HEK293 (cell line): Measurements from ENCODE around the gene GPX8.

Experiments
- CTCF ChIP-seq: fragments of 450-650 bp; formaldehyde crosslinking; IDR thresholded peaks from 2 replicates; pipeline ENCODE4 v1.5.1; 2016; ENCODE audit warnings: missing biosample characterization, missing genetic modification characterization
- HIC1 ChIP-seq: fragments of 450-650 bp; formaldehyde crosslinking; IDR thresholded peaks from 2 replicates; pipeline ENCODE4 v1.5.1; 2016; ENCODE audit warnings: missing biosample characterization, missing genetic modification characterization
- KLF10 ChIP-seq: fragments of 450-650 bp; IDR thresholded peaks from 2 replicates; pipeline ENCODE4 v1.5.1; 2018; ENCODE audit warnings: missing biosample characterization, mild to moderate bottlenecking, missing genetic modification characterization
- KLF8 ChIP-seq: fragments of 450-650 bp; formaldehyde crosslinking; IDR thresholded peaks from 2 replicates; pipeline ENCODE4 v1.5.1; 2016; ENCODE audit warnings: missing biosample characterization, missing genetic modification characterization
- KLF9 ChIP-seq: fragments of 450-650 bp; formaldehyde crosslinking; IDR thresholded peaks from 2 replicates; pipeline ENCODE4 v1.5.1; 2016; ENCODE audit warnings: missing biosample characterization, missing genetic modification characterization, low read depth
- PRDM10 ChIP-seq: fragments of 450-650 bp; formaldehyde crosslinking; IDR thresholded peaks from 2 replicates; pipeline ENCODE4 v1.5.1; 2016; ENCODE audit warnings: missing biosample characterization, missing genetic modification characterization
- SALL2 ChIP-seq: fragments of 450-650 bp; formaldehyde crosslinking; IDR thresholded peaks from 2 replicates; pipeline ENCODE4 v1.5.0; 2017; ENCODE audit warnings: missing biosample characterization, mild to moderate bottlenecking, missing genetic modification characterization, borderline replicate concordance
- SCRT1 ChIP-seq: fragments of 450-650 bp; formaldehyde crosslinking; IDR thresholded peaks from 2 replicates; pipeline ENCODE4 v1.5.1; 2016; ENCODE audit warnings: missing biosample characterization, missing genetic modification characterization, borderline replicate concordance
- TRIM28 ChIP-seq: IDR thresholded peaks from 2 replicates; pipeline ENCODE4 v1.6.1; 2011; ENCODE audit warnings: low read length, control low read depth, borderline replicate concordance
- ZBTB1 ChIP-seq: fragments of 450-650 bp; formaldehyde crosslinking; IDR thresholded peaks from 2 replicates; pipeline ENCODE4 v1.5.1; 2016; ENCODE audit warnings: missing biosample characterization, missing genetic modification characterization
- ZBTB49 ChIP-seq: fragments of 450-650 bp; formaldehyde crosslinking; IDR thresholded peaks from 2 replicates; pipeline ENCODE4 v1.5.1; 2016; ENCODE audit warnings: missing biosample characterization, missing genetic modification characterization, low read depth
- ZFP37 ChIP-seq: fragments of 450-650 bp; formaldehyde crosslinking; IDR thresholded peaks from 2 replicates; pipeline ENCODE4 v1.5.1; 2016; ENCODE audit warnings: missing biosample characterization, missing genetic modification characterization
- ZFP69B ChIP-seq: fragments of 450-650 bp; formaldehyde crosslinking; IDR thresholded peaks from 2 replicates; pipeline ENCODE4 v1.5.1; 2016; ENCODE audit warnings: missing biosample characterization, missing genetic modification characterization
- ZNF10 ChIP-seq: fragments of 450-650 bp; formaldehyde crosslinking; IDR thresholded peaks from 2 replicates; pipeline ENCODE4 v1.5.1; 2017; ENCODE audit warnings: missing biosample characterization, missing genetic modification characterization
- ZNF2 ChIP-seq: fragments of 450-650 bp; formaldehyde crosslinking; IDR thresholded peaks from 2 replicates; pipeline ENCODE4 v1.5.1; 2016; ENCODE audit warnings: missing biosample characterization, missing genetic modification characterization
- ZNF366 ChIP-seq: fragments of 450-650 bp; formaldehyde crosslinking; conservative IDR thresholded peaks from 2 replicates; pipeline ENCODE4 v1.5.1; 2016; ENCODE audit warnings: missing biosample characterization, missing genetic modification characterization
- ZNF549 ChIP-seq: fragments of 450-650 bp; IDR thresholded peaks from 2 replicates; pipeline ENCODE4 v1.5.1; 2018; ENCODE audit warnings: missing biosample characterization, missing genetic modification characterization, mild to moderate bottlenecking, inconsistent platforms, moderate library complexity
- ZNF621 ChIP-seq: fragments of 450-650 bp; formaldehyde crosslinking; IDR thresholded peaks from 2 replicates; pipeline ENCODE4 v1.5.1; 2017; ENCODE audit warnings: missing biosample characterization, missing genetic modification characterization
- ZNF654 ChIP-seq: fragments of 450-650 bp; formaldehyde crosslinking; IDR thresholded peaks from 2 replicates; pipeline ENCODE4 v1.5.1; 2016; ENCODE audit warnings: low read depth, missing biosample characterization, missing genetic modification characterization
- ZNF76 ChIP-seq: fragments of 450-650 bp; formaldehyde crosslinking; IDR thresholded peaks from 2 replicates; pipeline ENCODE4; 2016; ENCODE audit warnings: low read depth, missing biosample characterization, missing genetic modification characterization, borderline replicate concordance
- ZSCAN16 ChIP-seq: fragments of 450-650 bp; formaldehyde crosslinking; IDR thresholded peaks from 2 replicates; pipeline ENCODE4 v1.5.1; 2016; ENCODE audit warnings: missing biosample characterization, missing genetic modification characterization

Gene GPX8

GRCh38 chr5:55172051-55172899, 12.3 kb downstream of the GPX8 start (continued):
- peak; percentile 83 for TF ChIP-seq CTCF (tag by site-specific recombination)
- TF ChIP-seq ZNF76 (tag by site-specific recombination): no peak
- peak; percentile 39; the same call in 1 of the 2 replicates for TF ChIP-seq ZNF10 (tag by site-specific recombination)
- TF ChIP-seq SCRT1 (tag by site-specific recombination): peak; percentile 86
- TF ChIP-seq ZNF2: peak; percentile 42; the same call in 1 of the 2 replicates
- 0 out of 2 replicates have a peak, but pooled peaks have one; percentile 37 for TF ChIP-seq KLF10 (tag by site-specific recombination)
- TF ChIP-seq ZBTB1: no peak
- TF ChIP-seq ZNF366 (tag by site-specific recombination): peak; percentile 68
- TF ChIP-seq ZFP37 (tag by site-specific recombination): peak; percentile 67; the same call in 1 of the 2 replicates
- no peak for TF ChIP-seq ZNF549 (tag by site-specific recombination)
- no peak for TF ChIP-seq TRIM28
- peak; percentile 100 for TF ChIP-seq ZNF654 (tag by site-specific recombination)
- TF ChIP-seq ZNF621 (tag by site-specific recombination): no peak
- no peak for TF ChIP-seq HIC1 (tag by site-specific recombination)
- peak; percentile 20; the same call in 1 of the 2 replicates for TF ChIP-seq KLF8 (tag by site-specific recombination)
- TF ChIP-seq ZSCAN16 (tag by site-specific recombination): no peak
- no peak for TF ChIP-seq ZBTB49
- TF ChIP-seq KLF9 (tag by site-specific recombination): peak; percentile 48; the same call in 1 of the 2 replicates
- TF ChIP-seq PRDM10: peak; percentile 33
- no peak for TF ChIP-seq ZFP69B (tag by site-specific recombination)
- no peak for TF ChIP-seq SALL2 (tag by site-specific recombination)
- TF ChIP-seq, all 188 proteins: peak for 25
